Mammary epithelial cell (primary cell): ENCODE data around the gene RMND5B.

Experiments
- EZH2 ChIP-seq: IDR thresholded peaks from 2 replicates; pipeline ENCODE4 v1.6.1; 2012; ENCODE audit warnings: low read length, inconsistent platforms, borderline replicate concordance
- TF ChIP-seq, protein P1 (sequence below), 2 donors: IDR thresholded peaks in 1 of 2; conservative IDR thresholded peaks in 1 of 2; 2 replicates each; pipeline ENCODE4 v1.5.1; 2011 to 2012; ENCODE audit warnings: inconsistent platforms in 2 of 2, low read length in 2 of 2, mild to moderate bottlenecking in 2 of 2, control low read depth in 1 of 2, low read depth in 1 of 2; ENCODE audit not compliant: insufficient read depth in 1 of 2; ENCODE audit errors: extremely low read depth in 1 of 2

DNA sequence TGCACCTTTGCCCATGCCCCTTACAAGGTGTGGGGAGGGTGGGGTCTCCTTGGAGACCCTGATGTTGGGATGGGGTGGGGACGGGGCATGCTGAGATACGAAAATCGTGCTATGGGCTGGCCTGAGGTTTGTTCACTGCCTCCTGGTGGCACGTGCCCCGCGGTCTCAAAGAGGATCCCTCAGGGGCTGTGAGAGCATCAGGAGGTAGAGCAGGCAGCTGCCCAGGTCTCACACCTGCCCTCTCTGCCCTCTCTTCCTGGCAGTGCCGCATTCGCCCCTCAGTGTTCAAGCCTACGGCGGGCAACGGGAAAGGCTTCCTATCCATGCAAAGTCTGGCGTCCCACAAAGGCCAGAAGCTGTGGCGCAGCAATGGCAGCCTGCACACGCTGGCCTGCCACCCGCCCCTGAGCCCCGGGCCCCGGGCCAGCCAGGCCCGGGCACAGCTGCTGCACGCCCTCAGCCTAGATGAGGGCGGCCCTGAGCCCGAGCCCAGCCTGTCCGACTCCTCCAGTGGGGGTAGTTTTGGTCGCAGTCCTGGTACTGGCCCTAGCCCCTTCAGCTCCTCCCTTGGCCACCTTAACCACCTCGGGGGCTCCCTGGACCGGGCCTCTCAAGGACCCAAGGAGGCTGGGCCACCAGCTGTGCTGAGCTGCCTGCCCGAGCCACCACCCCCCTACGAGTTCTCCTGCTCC is 10.8 kb upstream of the RMND5B start:
- no peak for TF ChIP-seq EZH2
- TF ChIP-seq, protein P1, sequence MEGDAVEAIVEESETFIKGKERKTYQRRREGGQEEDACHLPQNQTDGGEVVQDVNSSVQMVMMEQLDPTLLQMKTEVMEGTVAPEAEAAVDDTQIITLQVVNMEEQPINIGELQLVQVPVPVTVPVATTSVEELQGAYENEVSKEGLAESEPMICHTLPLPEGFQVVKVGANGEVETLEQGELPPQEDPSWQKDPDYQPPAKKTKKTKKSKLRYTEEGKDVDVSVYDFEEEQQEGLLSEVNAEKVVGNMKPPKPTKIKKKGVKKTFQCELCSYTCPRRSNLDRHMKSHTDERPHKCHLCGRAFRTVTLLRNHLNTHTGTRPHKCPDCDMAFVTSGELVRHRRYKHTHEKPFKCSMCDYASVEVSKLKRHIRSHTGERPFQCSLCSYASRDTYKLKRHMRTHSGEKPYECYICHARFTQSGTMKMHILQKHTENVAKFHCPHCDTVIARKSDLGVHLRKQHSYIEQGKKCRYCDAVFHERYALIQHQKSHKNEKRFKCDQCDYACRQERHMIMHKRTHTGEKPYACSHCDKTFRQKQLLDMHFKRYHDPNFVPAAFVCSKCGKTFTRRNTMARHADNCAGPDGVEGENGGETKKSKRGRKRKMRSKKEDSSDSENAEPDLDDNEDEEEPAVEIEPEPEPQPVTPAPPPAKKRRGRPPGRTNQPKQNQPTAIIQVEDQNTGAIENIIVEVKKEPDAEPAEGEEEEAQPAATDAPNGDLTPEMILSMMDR (conservative IDR thresholded peaks at IDR 0.05 in 1 of 2, IDR thresholded peaks at IDR 0.05 in 1 of 2; ENCODE audit: extremely low read depth in 1 of 2, insufficient read depth in 1 of 2, low read depth in 1 of 2, low read length in 2 of 2): no peak
